ENCODE data around the gene LRCOL1.

DNA sequence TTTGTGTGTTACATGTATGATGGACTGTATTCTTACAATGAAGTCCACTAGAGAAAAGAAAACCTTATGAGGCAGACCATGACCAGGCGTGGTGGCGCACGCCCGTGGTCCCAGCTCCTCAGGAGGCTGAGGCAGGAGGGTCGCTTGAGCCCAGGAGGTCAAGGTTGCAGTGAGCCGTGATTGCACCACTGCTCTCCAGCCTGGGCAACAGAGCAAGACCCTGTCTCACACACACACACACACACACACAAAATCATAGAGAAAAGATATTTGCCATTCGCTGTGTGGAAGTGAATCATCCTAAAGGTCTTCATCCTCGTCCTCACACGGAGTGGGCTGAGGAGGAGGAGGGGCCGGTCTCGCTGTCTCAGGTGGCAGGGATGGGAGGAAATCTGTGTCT lies 32.3 kb downstream of the LRCOL1 start:
- no peak for TF ChIP-seq HDGF (IDR thresholded peaks at IDR 0.05; ENCODE audit: borderline replicate concordance)
- TF ChIP-seq LEF1 (IDR thresholded peaks at IDR 0.05; ENCODE audit: borderline replicate concordance): no peak
- no peak for TF ChIP-seq FOXM1 (IDR thresholded peaks at IDR 0.05; ENCODE audit: borderline replicate concordance)
- no peak for TF ChIP-seq BHLHE40 (IDR thresholded peaks at IDR 0.05; ENCODE audit: borderline replicate concordance)
- no peak for TF ChIP-seq TARDBP (IDR thresholded peaks at IDR 0.05)
- no peak for TF ChIP-seq SP1 (IDR thresholded peaks at IDR 0.05)
- no peak for TF ChIP-seq CTBP1 (IDR thresholded peaks at IDR 0.05; ENCODE audit: borderline replicate concordance)
- no peak for TF ChIP-seq ZNF384 (IDR thresholded peaks at IDR 0.05)
